H1 (cell line): ENCODE data around the gene FLRT2. TPM values are rescaled to one million over a fixed set of nuclear protein-coding genes. Genes with fewer than 3 reads are reported as not detected.
A peak's percentile ranks its signal among the peaks of the same experiment; 100 is the strongest.

Source experiments
- CTCF ChIA-PET: fragments of 300-600 bp; sonication (Branson Sonifier 250); formaldehyde crosslinking; loops from one replicate; lab custom pipeline; 2021; ENCODE audit not compliant: partially characterized antibody; lab: Charles Lee
- POLR2A ChIA-PET: fragments of 300-600 bp; sonication (Branson Sonifier 250); formaldehyde crosslinking; loops from one replicate; lab custom pipeline; 2021; ENCODE audit warnings: inconsistent platforms; ENCODE audit not compliant: partially characterized antibody; lab: Charles Lee
- DNase-seq, 2 experiments: peaks; one replicate each; pipeline versions ENCODE4 v3.0.0 to v3.0.0-alpha.2; 2010 to 2022; ENCODE audit warnings: low spot score in 2 of 2, low read depth in 1 of 2, mixed read lengths in 1 of 2
- FAIRE-seq: peaks from 2 replicates; lab custom pipeline; 2011; peaks lifted over from hg19 to GRCh38; lab: Jason Lieb, UNC
- H2AFZ ChIP-seq: 2 replicates; pipeline ENCODE4 v1.8.1; 2012; ENCODE audit warnings: low read length, inconsistent platforms
- H2AK5ac ChIP-seq: 2 replicates; pipeline ENCODE4 v1.6.1; 2013; ENCODE audit warnings: low read depth, low read length
- H2BK120ac ChIP-seq: replicated peaks from 2 replicates; pipeline ENCODE3; 2013; ENCODE audit warnings: low read depth, low read length, inconsistent platforms
- H2BK12ac ChIP-seq: 2 replicates; pipeline ENCODE4 v1.6.1; 2013; ENCODE audit warnings: low read depth, low read length
- H2BK15ac ChIP-seq: 2 replicates; pipeline ENCODE4 v1.6.1; 2013; ENCODE audit warnings: low read length
- H2BK20ac ChIP-seq: 2 replicates; pipeline ENCODE4 v1.6.1; 2013; ENCODE audit warnings: low read length
- H2BK5ac ChIP-seq: 2 replicates; pipeline ENCODE4 v1.6.1; 2013; ENCODE audit warnings: low read depth, low read length
- H3K14ac ChIP-seq: 2 replicates; pipeline ENCODE4 v1.6.1; 2013; ENCODE audit warnings: inconsistent platforms; ENCODE audit not compliant: insufficient read length
- H3K18ac ChIP-seq: 2 replicates; pipeline ENCODE4 v1.6.1; 2013; ENCODE audit warnings: low read length; ENCODE audit errors: extremely low read depth
- H3K23ac ChIP-seq: 2 replicates; pipeline ENCODE4 v1.6.1; 2013; ENCODE audit warnings: inconsistent platforms; ENCODE audit not compliant: insufficient read length
- H3K23me2 ChIP-seq: 2 replicates; pipeline ENCODE4 v1.6.1; 2013; ENCODE audit warnings: low read depth, low read length
- H3K27ac ChIP-seq: 2 replicates; pipeline ENCODE4 v1.6.1; 2011; ENCODE audit warnings: low read depth, low read length, inconsistent platforms
- H3K27me3 ChIP-seq, 4 experiments: replicated peaks in 1 of 4; 1 replicate in 1 of 4; 2 replicates in 3 of 4; pipeline versions ENCODE4 v1.6.1 to v1.8.1; 2011 to 2013; ENCODE audit warnings: low read length in 3 of 4, mild to moderate bottlenecking in 3 of 4, inconsistent platforms in 2 of 4, mixed read lengths in 2 of 4, moderate library complexity in 1 of 4; ENCODE audit not compliant: control insufficient read depth in 3 of 4, insufficient read depth in 3 of 4; ENCODE audit errors: extremely low read depth in 1 of 4
- H3K36me3 ChIP-seq, 4 experiments: 2 replicates each; pipeline versions ENCODE4 v1.6.1 to v1.8.1; 2011 to 2013; ENCODE audit warnings: mild to moderate bottlenecking in 4 of 4, low read length in 3 of 4, moderate library complexity in 2 of 4, control low read depth in 1 of 4, inconsistent platforms in 1 of 4; ENCODE audit not compliant: insufficient read depth in 4 of 4, control insufficient read depth in 2 of 4
- H3K4ac ChIP-seq: replicated peaks from 2 replicates; pipeline ENCODE3; 2013; ENCODE audit warnings: low read length, low read depth, mixed read lengths, inconsistent platforms; ENCODE audit not compliant: insufficient read length
- H3K4me1 ChIP-seq, 4 experiments: replicated peaks in 1 of 4; 1 replicate in 1 of 4; 2 replicates in 3 of 4; pipeline versions ENCODE4 v1.6.1 to v1.8.1; 2011 to 2013; ENCODE audit warnings: low read length in 3 of 4, inconsistent platforms in 2 of 4, mixed read lengths in 1 of 4; ENCODE audit not compliant: insufficient read depth in 4 of 4, control insufficient read depth in 3 of 4
- H3K4me2 ChIP-seq, 2 experiments: 2 replicates each; pipeline versions ENCODE4 v1.6.1 to v1.8.1; 2011 to 2013; ENCODE audit warnings: low read depth in 2 of 2, low read length in 2 of 2, control low read depth in 1 of 2, inconsistent platforms in 1 of 2, mild to moderate bottlenecking in 1 of 2; ENCODE audit not compliant: insufficient read depth in 1 of 2
- H3K4me3 ChIP-seq, 4 experiments: fragments of 200-600, 300-600 bp in 1 of 4; sonication (generic), shearing (Covaris generic), sonication (Bioruptor Twin) in 1 of 4; 2 replicates each; pipeline versions ENCODE4 v1.5.1 to v1.8.1; 2011 to 2016; ENCODE audit warnings: low read length in 4 of 4, low read depth in 3 of 4, control low read depth in 2 of 4, inconsistent platforms in 2 of 4, mild to moderate bottlenecking in 2 of 4, mixed read lengths in 1 of 4, moderate library complexity in 1 of 4; ENCODE audit not compliant: insufficient read depth in 2 of 4; ENCODE audit errors: extremely low read depth in 1 of 4
- H3K56ac ChIP-seq: replicated peaks from 2 replicates; pipeline ENCODE3; 2013; ENCODE audit warnings: low read depth, mild to moderate bottlenecking, mixed read lengths, low read length, inconsistent platforms; ENCODE audit not compliant: insufficient read length
- H3K79me1 ChIP-seq: 2 replicates; pipeline ENCODE4 v1.6.1; 2013; ENCODE audit warnings: low read depth, low read length, control low read depth
- H3K79me2 ChIP-seq, 2 experiments: 2 replicates each; pipeline versions ENCODE4 v1.6.1 to v1.8.1; 2012 to 2013; ENCODE audit warnings: low read length in 2 of 2, mild to moderate bottlenecking in 2 of 2, inconsistent platforms in 1 of 2; ENCODE audit not compliant: insufficient read depth in 2 of 2, control insufficient read depth in 1 of 2
- H3K9ac ChIP-seq, 4 experiments: replicated peaks in 1 of 4; 1 replicate in 1 of 4; 2 replicates in 3 of 4; pipeline versions ENCODE4 v1.6.1 to v1.8.1; 2011 to 2013; ENCODE audit warnings: low read depth in 3 of 4, low read length in 3 of 4, control low read depth in 2 of 4, mild to moderate bottlenecking in 2 of 4, moderate library complexity in 2 of 4, inconsistent platforms in 1 of 4; ENCODE audit errors: extremely low read depth in 1 of 4
- H3K9me3 ChIP-seq, 2 experiments: 2 replicates each; pipeline versions ENCODE4 v1.6.1 to v1.8.1; 2012 to 2013; ENCODE audit warnings: mild to moderate bottlenecking in 2 of 2, moderate library complexity in 2 of 2, control low read depth in 1 of 2, inconsistent platforms in 1 of 2, low read depth in 1 of 2, low read length in 1 of 2, mixed read lengths in 1 of 2; ENCODE audit not compliant: insufficient read depth in 2 of 2
- H4K20me1 ChIP-seq, 2 experiments: replicated peaks in 1 of 2; 2 replicates each; pipeline versions ENCODE3 to v1.8.1; 2011 to 2013; ENCODE audit warnings: inconsistent platforms in 2 of 2, low read length in 2 of 2, mild to moderate bottlenecking in 1 of 2; ENCODE audit not compliant: insufficient read depth in 2 of 2, control insufficient read depth in 1 of 2
- H4K5ac ChIP-seq: 2 replicates; pipeline ENCODE4 v1.6.1; 2013; ENCODE audit warnings: low read length, low read depth, mixed read lengths, inconsistent platforms; ENCODE audit not compliant: insufficient read length
- H4K8ac ChIP-seq: 2 replicates; pipeline ENCODE4 v1.8.0; 2013; ENCODE audit warnings: mild to moderate bottlenecking, moderate library complexity, low read length, inconsistent platforms; ENCODE audit not compliant: insufficient read depth; ENCODE audit errors: extremely low read depth
- H4K91ac ChIP-seq: replicated peaks from 2 replicates; pipeline ENCODE3; 2013; ENCODE audit warnings: low read length, mixed read lengths, inconsistent platforms; ENCODE audit not compliant: insufficient read length
- CBX5 ChIP-seq: fragments of 300-800, 300-1000 bp; sonication (generic); IDR thresholded peaks from 2 replicates; pipeline ENCODE4 v1.7.1; 2016; ENCODE audit warnings: antibody characterized with exemption, low read length, low read depth
- CHD1 ChIP-seq: IDR thresholded peaks from 2 replicates; pipeline ENCODE4 v1.6.1; 2012; ENCODE audit warnings: low read depth, low read length, improper control_type of control experiment
- EZH2 ChIP-seq: fragments of 200-600 bp; sonication (generic); IDR thresholded peaks from 2 replicates; pipeline ENCODE4 v1.7.1; 2012; ENCODE audit warnings: low read depth, mild to moderate bottlenecking, moderate library complexity, low read length, inconsistent platforms; ENCODE audit not compliant: severe bottlenecking
- HDAC6 ChIP-seq: IDR thresholded peaks from one replicate; pipeline ENCODE4 v1.7.1; 2012; ENCODE audit warnings: low read depth, mild to moderate bottlenecking, inconsistent platforms, low read length, moderate library complexity
- JUN ChIP-seq: IDR thresholded peaks from 2 replicates; pipeline ENCODE4 v1.6.1; 2011; ENCODE audit warnings: low read depth, mild to moderate bottlenecking, improper control_type of control experiment, low read length
- NRF1 ChIP-seq: IDR thresholded peaks from 2 replicates; pipeline ENCODE4 v1.6.1; 2011; ENCODE audit warnings: mild to moderate bottlenecking, low read depth, low read length, improper control_type of control experiment
- PHF8 ChIP-seq: fragments of 200-600 bp; sonication (generic); conservative IDR thresholded peaks from 2 replicates; pipeline ENCODE4 v1.7.1; 2012; ENCODE audit warnings: low read depth, mild to moderate bottlenecking, inconsistent platforms, low read length, moderate library complexity
- RFX5 ChIP-seq: IDR thresholded peaks from 2 replicates; pipeline ENCODE4 v1.6.1; 2011; ENCODE audit warnings: low read depth, low read length, improper control_type of control experiment, borderline replicate concordance
- YY1 ChIP-seq: IDR thresholded peaks from 2 replicates; pipeline ENCODE4 v1.6.1; 2011; ENCODE audit warnings: low read depth, mild to moderate bottlenecking, low read length
- WGBS, 2 experiments: shearing (Covaris generic) in 1 of 2; methylation state at CpG; one replicate each; pipeline versions ENCODE4 v1.1.6 to v1.1.7; 2013 to 2015; ENCODE audit warnings: low lambda C conversion rate in 2 of 2, mixed read lengths in 2 of 2, inconsistent platforms in 1 of 2, low coverage in 1 of 2, missing lambda C conversion rate in 1 of 2; ENCODE audit not compliant: insufficient replicate concordance in 2 of 2, insufficient coverage in 1 of 2, insufficient read length in 1 of 2; ENCODE audit errors: extremely low coverage in 1 of 2, missing lambda C conversion rate in 1 of 2; 5-methylcytosine and 5-hydroxymethylcytosine counted together
- polyA plus RNA-seq, 7 experiments: library from polyadenylated mRNA; depleted of rRNA in 3 of 7; stranded (reverse) in 5 of 7; unstranded in 2 of 7; fragments of >200 nt in 5 of 7; fragments of 200-250 nt in 2 of 7; gene quantifications; 1 replicate in 5 of 7; 2 replicates in 1 of 7; 4 replicates in 1 of 7; pipeline versions ENCODE4 v1.2.1 to v1.2.3, GENCODE V29; 2011 to 2013; ENCODE audit warnings: missing spikeins in 2 of 7, mixed read lengths in 2 of 7
- total RNA-seq: library from RNA; stranded (reverse); fragmentation: NEBNext Ultra II Directional; extraction: Animal tissue kit (Norgen Biotek cat#: 25700); gene quantifications from 2 replicates; pipeline ENCODE4 v1.2.1, GENCODE V29; 2021

The FLRT2 gene
- total and polyA plus RNA-seq, 2 of the 8 experiments (the other 6 are each of a cell fraction or from before 2014, with no cell fraction given): 2.4 to 6.9 TPM

DNA sequence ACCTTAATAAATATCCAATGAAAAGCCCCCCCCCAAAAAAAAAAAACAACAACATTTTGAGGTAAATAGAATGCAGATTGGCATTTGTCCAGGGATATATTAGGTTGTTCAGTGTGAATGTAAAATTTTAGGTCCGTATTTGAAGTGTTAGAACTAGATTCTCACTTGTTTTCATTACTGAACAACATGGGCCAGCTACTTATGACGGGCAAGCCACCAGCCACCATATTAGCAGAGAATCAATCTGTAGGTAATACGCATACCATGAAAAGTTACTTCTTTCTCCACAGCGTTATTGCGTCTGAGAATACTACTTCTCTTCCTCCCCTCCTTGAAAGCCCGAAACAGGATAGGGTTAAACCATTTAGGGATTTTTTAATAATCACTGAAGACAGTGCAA, 5.4 kb downstream of the FLRT2 start:
- Histone ChIP-seq H2BK5ac (no peak overlapping the region), H3K27ac (no peak overlapping the region), H3K9me3 (no peaks in the 10 kb centered on the region), H3K36me3 (no peaks in the 10 kb centered on the region), H3K14ac (no peak overlapping the region), H3K79me1 (no peaks in the 10 kb centered on the region), H3K23ac (no peak overlapping the region), H4K8ac (no peak overlapping the region), H2BK15ac (no peak overlapping the region), H4K5ac (no peak overlapping the region), H3K27me3 (peaks cover 14 to 43% (median 35%) of the 10 kb centered on the region in 4 experiments), H3K56ac (no peak overlapping the region), H3K18ac (no peak overlapping the region), H3K23me2 (peaks cover 31% of the 10 kb centered on the region), H2BK20ac (no peak overlapping the region), H4K20me1 (peaks cover 2 to 3% of the 10 kb centered on the region in 2 experiments), H4K91ac (no peak overlapping the region), H2BK120ac (no peak overlapping the region), H3K4ac (no peak overlapping the region), H3K79me2 (no peaks in the 10 kb centered on the region), H3K4me2 (peak overlapping the region; percentile 94 to 99), H3K4me1 (peaks cover 3 to 27% (median 11%) of the 10 kb centered on the region in 4 experiments), H2AK5ac (no peak overlapping the region), H2AFZ (no peak overlapping the region), H3K9ac (no peak overlapping the region), H2BK12ac (no peak overlapping the region), H3K4me3 (peak overlapping the region in 2 of 4 experiments; percentile 62 to 76; a peak in 2 of 8 replicates)
- no peak for FAIRE-seq
- TF ChIP-seq HDAC6 (no peak), NRF1 (no peak), YY1 (no peak), RFX5 (no peak), EZH2 (no peak), CHD1 (no peak), CBX5 (no peak), PHF8 (no peak), JUN (no peak)
- ChIA-PET CTCF (interaction anchor here (0.6 to 2.8 kb wide), 10 partner anchors 11 to 1095 kb away, joined by 3 to 11 read pairs (median 4); no protein-coding TSS in a partner anchor), POLR2A (no interaction called here)
- 33% methylated on average over 6 of the region's 6 CpGs; no CpG with 5 or more reads in 1 of the 2 experiments for WGBS, 2 experiments
- no peak for DNase-seq
